Stimulated activated CD4-positive, alpha-beta T cell treated with anti-CD3 and anti-CD28 coated beads, Interleukin-4, amount 100 ng/mL, for 24 hours (primary cell): ENCODE measurements around the gene FOXR1.

Experiments used
- DNase-seq: peaks from one replicate; pipeline ENCODE4 v3.0.0-alpha.2; 2020

FOXR1 gene, protein sequence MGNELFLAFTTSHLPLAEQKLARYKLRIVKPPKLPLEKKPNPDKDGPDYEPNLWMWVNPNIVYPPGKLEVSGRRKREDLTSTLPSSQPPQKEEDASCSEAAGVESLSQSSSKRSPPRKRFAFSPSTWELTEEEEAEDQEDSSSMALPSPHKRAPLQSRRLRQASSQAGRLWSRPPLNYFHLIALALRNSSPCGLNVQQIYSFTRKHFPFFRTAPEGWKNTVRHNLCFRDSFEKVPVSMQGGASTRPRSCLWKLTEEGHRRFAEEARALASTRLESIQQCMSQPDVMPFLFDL

DNA sequence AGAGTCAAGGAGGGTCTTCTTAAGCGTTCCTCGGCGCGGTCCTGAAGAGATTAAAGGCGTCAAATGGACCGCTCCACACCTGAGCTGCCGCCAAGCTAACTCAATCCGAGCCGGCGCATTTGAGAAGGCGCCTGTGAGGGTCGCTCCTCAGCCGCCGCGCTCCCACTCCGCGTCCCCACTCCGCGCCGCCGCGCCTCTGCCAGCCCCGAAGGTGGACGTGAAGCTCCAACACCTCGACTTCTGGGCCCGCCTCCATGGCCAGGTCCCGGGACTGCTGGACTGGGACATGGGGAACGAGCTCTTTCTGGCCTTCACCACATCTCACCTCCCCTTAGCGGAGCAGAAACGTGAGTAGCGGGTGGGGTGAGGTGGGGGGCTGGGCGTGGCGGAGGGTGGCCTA, at the start of gene FOXR1:
FOXR1 (plus strand) TSS at position 116 of the 400 bp plus-strand sequence; CDS start at position 287, 171 bp downstream.
- no peak for DNase-seq

DNA sequence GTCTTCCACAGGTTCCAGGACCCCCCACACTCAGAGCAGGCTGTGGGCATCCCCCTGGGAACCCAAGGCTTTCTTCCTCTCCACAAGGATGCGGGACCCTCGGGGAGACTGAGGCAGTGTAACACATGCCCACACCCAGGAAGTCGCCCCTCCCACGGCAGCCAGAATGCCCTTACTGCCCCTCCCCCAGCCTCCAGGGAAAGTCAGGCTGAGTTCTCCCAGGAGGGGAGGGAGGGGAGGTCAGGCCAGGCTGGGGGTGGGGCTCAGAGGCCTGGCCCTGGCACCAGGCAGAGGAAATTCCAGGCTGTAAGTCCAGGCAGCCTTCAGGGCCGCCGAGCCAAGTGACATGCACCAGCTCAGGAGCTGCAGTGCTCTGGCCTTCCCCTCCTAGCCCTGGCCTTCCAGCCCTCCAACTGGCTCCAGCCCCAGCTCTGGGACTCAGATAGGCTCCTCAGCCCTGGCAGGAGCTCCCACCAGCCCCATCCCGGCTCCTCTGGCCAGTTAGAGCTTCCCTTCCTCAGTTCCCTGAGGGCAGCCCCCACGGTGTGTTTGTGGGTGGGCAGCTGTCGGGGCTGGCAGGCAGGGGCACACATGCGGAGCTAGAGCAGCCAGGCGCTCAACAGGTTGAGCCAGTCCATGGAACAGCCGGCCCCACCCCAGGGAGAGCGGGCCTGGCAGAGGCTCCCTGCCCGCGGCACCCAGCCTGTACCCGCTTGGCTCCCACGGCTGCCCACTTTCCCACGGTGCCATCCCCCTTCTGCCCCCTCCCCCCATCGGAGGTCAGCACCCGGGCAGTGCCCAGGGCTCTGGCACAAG, 49.4 kb upstream of the FOXR1 start:
- no peak for DNase-seq

GRCh38 chr11:118922745-118923627, 48.6 kb upstream of the FOXR1 start:
- DNase-seq, result no peak

DNA sequence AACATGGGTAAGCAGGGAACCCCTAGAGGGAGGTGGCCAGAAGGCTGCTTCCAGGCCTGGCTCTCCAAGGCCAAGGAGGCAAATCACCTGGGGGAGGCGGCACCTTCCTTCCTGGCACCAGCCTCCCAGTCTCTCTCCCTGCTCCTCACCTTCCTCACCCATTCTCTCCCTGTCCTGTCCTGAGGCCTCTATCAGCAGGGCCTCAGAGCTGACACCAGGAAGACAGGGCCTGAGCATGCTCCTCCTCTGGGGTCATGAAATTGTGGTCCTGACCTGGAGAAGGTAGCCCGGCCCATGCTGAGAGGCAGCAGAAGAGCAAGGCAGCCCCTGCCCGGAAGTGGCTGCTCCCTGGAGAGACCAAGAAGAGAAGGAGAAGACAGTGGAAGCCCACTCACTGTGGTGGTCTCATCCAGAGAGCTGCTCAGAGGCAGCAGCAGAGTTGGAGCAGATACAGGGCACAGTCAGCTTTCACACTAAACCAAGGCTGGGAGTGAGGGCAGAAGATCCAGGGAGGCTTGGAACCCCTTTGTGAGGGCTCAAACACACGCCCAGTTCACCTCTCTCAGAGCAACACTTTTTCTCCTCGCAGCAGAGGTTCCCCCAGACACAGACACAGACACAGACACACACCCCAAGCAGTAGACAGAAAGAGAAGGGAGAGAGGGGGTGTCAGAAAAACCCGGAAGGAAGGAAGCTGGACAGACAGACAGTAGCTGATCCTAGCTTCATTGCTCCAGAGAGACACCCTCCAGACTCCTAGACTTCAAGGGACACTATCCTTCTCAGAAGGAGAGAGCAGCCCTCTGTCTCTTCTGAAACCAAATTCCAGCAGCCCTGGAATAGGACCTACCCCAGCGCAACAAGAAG, 47.6 kb upstream of the FOXR1 start:
- no peak for DNase-seq

GRCh38 chr11:118924591-118925585, 46.7 kb upstream of the FOXR1 start:
- peak; percentile 54 for DNase-seq

DNA sequence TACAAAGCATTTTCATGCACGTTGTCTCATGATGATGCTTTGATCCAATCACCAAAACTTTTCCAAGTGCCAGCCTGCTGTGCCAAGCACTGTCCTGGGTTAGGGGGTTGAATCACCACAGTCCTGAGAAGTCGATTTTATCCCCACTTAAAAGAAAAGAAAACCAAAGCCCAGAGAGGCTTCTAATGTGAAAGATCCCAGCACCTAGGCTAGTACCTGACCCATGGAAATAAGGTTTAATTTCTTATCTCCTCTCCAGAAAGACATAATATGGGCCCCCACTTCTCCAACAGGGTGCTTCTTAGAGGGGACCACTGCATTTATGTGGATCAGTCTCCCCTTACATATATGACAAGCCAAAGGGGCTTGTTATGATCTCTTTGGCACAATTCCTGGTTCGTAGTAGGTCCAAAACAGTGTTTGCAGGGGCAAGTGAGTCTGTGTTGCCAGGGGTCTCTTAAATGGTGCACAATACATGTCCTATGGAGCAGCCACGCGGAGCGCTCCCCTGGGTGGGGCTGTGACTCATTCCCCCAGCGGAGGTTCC, 43.9 kb upstream of the FOXR1 start:
- no peak for DNase-seq

GRCh38 chr11:118928101-118928869, 43.3 kb upstream of the FOXR1 start:
- peak; percentile 94 for DNase-seq

DNA sequence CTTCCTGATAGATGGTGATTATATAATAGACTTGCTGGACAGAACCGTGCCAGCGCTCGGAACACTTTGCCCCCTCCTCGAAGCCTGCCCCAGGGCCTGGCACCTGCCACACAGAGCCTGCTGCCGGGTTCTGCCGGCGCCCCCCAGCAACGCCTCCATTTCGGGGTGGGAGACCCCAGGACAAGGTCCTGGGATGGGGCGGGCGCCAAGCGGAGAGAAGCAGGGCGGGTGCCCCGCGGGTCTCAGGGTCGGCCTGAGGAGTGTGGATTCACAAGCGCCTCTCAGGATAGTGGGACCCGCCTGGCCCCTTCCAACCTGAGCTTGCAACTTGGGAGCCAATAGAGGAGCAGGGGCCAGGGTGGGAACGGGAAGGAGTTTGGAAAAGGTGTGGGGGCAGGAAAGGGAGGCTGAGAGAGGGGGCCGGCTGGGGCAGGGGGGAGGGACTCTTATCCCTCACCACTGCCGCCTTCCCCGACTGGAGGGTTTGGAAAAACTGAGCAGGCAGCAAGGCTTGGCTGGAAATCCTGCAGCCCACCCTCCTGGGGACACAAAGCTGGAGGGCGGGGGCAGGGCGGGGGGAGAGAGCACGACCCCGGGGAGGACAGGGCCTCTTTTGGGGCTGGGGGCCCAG, 42.6 kb upstream of the FOXR1 start:
- DNase-seq, result peak; percentile 58

- DNase-seq, result peak; percentile 80
Measured at GRCh38 chr11:118929501-118930093, 42.0 kb upstream of the FOXR1 start.

DNA sequence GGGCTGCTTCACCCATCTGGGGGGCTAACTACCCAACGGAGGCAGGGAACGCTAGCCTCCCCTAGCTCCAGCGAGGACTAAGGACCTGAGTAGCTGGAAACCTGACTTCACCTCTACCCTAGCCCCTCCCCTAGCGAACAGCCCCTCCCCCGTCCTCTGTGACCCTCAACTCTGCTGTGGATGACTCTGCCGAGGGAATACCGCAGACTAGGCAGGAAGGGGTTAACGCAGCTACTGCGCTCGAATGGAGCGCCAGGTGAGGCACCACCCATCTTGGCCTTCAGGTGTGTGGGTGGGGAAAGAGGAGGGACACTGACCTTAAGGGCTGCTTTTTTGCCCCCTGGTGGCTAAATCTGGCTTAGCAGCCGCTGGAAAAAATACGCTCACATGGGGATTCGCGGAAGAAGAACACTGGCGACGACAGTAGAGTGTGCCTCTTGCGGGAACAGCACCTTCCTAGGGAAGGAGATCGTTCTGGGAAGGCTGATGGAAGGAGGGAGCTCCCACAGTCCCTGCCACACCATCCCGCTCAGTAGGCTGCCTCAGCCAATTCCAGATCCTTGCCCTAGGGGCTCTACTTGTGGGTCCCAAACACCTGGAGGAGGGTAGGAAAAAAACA, 41.4 kb upstream of the FOXR1 start:
- DNase-seq, result peak; percentile 89

DNA sequence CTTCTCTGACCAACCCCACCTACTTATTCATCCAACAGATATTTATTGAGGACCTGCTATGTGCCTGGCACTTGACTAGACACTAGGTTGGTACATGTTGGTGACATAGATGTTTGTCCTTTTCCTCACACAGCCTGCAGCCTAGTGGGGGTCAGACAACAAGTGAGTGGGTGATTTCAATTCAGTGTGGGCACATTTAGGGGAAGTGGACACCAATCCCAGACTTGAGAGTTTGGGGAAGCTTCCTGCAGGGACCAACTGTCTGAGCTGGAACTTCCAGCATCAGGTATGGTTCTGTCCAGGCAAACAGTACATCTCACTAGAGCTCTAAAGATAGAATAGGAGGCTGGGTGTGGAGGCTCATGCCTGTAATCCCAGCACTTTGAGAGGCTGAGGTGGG, 40.0 kb upstream of the FOXR1 start:
- no peak for DNase-seq

DNA sequence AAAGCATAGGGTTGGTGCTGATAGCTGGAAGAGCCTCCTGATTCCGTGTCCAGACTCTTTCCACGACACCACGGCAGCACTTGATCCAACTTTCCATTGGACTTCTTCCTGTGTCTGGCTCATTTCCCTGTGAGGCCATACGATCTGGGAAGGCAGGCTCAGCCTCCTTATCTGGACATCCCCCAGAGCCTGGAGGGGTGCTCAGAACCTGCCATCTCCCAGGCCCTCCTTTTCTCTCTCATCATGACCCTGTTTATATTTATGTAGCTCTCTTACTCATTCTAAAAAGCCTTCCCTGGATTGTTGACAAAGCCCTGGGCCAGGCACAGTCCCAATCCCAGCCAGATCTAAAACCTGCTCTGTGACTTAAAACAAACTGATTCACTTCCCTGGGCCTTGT, 38.1 kb upstream of the FOXR1 start:
- DNase-seq, result no peak

GRCh38 chr11:118935376-118935775, 36.2 kb upstream of the FOXR1 start:
- no peak for DNase-seq

DNA sequence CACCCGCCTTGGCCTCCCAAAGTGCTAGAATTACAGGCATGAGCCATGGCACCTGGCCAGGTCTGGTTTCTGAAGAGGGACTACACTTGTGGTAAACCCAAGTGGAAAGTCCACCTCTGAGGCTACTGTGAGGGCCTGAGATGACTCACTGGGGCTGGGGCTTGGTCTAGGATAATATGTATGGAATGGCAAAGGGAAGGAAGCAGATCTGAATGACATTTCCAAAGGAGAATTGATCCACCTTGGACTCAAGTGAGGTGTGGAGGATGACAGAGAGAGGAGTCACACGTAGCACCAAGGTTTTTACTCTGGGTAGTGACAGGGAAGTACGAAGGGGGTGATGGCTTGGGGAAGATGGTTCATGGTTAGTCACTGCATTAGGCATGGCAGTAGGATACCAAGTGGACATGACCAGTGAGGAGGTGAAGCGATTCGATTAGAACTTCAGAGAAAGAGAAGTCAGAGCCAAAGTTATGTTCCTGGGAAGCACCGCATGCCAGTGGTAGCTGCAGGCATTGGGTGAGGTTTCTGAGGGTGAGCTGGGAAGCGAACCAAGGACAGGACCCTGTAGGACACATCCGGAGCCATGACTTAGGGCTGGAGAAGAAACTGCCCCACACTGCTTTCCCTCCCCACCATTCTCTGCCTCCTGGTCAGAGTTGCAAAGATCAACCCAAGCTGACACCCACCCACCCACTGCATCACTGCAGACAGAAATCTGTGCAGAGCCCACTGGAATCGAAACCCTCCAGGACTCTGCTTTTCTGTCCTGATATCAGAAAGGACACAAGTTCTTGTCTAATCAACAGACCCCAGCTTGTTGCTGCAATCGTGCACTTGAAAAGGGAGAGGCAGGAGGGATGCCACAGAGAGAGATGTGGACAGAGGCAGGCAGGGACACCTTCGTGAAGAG, 32.8 kb upstream of the FOXR1 start:
- no peak for DNase-seq

DNA sequence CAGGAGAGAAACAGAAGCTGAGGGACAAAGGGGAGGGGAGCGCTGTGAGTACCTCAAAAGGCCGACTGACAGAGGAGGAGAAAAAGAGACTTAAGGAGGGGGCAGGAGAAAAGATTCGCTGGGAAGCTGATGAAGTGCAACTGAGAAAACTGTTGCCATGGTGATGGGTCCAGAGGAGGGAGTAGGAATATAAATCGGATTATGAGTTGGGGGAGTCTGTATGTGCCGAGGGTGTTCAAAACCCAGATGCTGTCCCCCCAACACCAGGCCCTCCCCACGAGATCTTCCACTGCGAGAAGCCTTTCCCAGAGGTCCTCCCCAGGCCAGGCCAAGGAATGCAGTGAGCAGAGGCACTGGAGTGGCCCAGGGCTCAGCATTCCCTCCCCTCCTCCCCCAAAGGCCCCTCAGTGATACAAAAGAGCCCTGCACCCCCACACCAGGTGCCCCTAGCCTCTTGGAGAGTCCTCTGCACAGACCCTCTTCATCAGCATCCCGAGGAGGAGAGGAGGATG, 32.1 kb upstream of the FOXR1 start:
- no peak for DNase-seq

- peak; percentile 69 for DNase-seq
Measured at GRCh38 chr11:118939953-118940598, 31.5 kb upstream of the FOXR1 start.

DNA sequence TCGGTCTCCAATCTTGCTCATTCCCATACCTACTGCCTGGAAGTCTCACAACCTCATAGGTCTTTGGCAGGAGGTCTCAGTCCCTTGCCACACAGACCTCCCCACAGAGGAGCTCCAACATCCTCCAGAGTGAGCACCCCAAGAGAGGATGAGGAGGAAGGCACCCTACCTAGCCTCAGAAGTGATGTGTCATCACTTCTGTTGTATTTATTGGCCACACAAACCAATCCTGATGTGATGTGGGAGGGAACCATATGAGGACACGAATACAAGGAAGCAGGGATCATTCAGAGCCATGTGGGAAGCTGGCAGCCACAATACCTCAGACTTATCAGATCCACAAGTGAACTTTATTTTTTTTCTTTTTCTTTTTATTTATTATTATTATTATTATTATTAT, 24.5 kb upstream of the FOXR1 start:
- no peak for DNase-seq
